SK-N-MC (cell line): Measurements from ENCODE around the gene MPRIP.

Experiments
- DNase-seq: peaks from one replicate; pipeline ENCODE4 v3.0.0-alpha.2; 2011; ENCODE audit warnings: low read depth, low spot score
- H3K27ac ChIP-seq: fragments of 200-600 bp; sonication (generic); 2 replicates; pipeline ENCODE4 v1.5.1; 2016; ENCODE audit warnings: mixed run types
- H3K36me3 ChIP-seq: fragments of 200-600 bp; sonication (generic); 2 replicates; pipeline ENCODE4 v1.6.1; 2017; ENCODE audit warnings: antibody characterized with exemption, low read length, mixed read lengths; ENCODE audit not compliant: insufficient read depth
- H3K4me3 ChIP-seq: fragments of 200-600 bp; sonication (generic); 2 replicates; pipeline ENCODE4 v1.5.1; 2016
- H3K9ac ChIP-seq: fragments of 200-600 bp; sonication (generic); 2 replicates; pipeline ENCODE4 v1.8.0; 2017; ENCODE audit warnings: mixed run types, mixed read lengths; ENCODE audit not compliant: insufficient read length
- H3K9me3 ChIP-seq: fragments of 200-600 bp; sonication (generic); 2 replicates; pipeline ENCODE4 v1.6.1; 2017; ENCODE audit warnings: low read depth, mild to moderate bottlenecking, antibody characterized with exemption, low read length, moderate library complexity, mixed read lengths
- EZH2 ChIP-seq: fragments of 200-600 bp; sonication (generic); IDR thresholded peaks from one replicate; pipeline ENCODE4 v1.6.1; 2017; ENCODE audit warnings: antibody characterized with exemption
- FOXP2 ChIP-seq: optimal IDR thresholded peaks from 2 replicates; pipeline ENCODE3; 2011; ENCODE audit warnings: mild to moderate bottlenecking, moderate library complexity; ENCODE audit not compliant: insufficient read depth; ENCODE audit errors: extremely low read length, control extremely low read depth
- POLR2AphosphoS5 ChIP-seq: IDR thresholded peaks from 2 replicates; pipeline ENCODE4 v1.6.1; 2012; ENCODE audit warnings: mild to moderate bottlenecking, low read depth, low read length, borderline replicate concordance

MPRIP gene

DNA sequence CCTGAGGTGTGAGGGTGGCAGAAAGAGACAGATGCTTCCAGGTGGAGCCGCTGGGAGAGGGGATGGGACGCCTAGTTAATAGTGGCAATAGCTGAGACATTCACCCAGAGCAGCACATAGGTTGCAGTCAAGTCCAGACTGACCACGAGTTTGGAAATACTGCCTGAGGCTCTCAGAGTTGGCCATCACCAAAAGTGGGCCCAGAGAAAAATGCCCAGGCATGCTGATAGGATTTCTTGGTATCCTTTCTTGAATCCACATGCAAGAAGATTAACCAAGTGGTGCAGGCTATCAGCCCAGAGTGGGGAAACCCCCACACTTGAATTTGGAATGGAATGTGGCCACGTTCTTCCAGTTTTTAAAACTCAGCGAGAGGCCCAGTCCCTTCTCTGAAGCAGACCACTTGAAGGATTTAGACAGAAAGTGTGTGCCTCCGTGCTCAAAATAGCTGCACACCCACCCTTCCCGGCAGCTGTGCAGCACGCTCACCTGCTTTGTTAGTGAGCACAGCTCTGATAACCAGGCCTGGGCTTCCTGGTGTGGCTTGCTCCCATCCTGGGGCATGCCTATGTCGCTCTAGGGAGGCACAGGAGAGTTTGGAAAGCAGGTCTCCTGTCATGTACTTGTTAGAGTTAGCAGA is 128.2 kb downstream of the MPRIP start:
- H3K9me3 ChIP-seq = no peaks in the 10 kb centered on the region
- no peak overlapping the region for H3K27ac ChIP-seq
- no peak overlapping the region for H3K9ac ChIP-seq
- H3K4me3 ChIP-seq = no peak overlapping the region
- TF ChIP-seq FOXP2 = no peak
- no peak for TF ChIP-seq POLR2AphosphoS5
- TF ChIP-seq EZH2 = no peak
- H3K36me3 ChIP-seq = peaks cover 9% of the 10 kb centered on the region; the same call in 1 of the 2 replicates
- DNase-seq = no peak

- no peak overlapping the region for H3K9ac ChIP-seq
- H3K36me3 ChIP-seq = peaks cover 7% of the 10 kb centered on the region; the same call in 1 of the 2 replicates
These were observed 128.9 kb downstream of the MPRIP start for GRCh38 chr17:17171186-17171585.

GRCh38 chr17:17172001-17172939 is 130.0 kb downstream of the MPRIP start:
- no peak for TF ChIP-seq EZH2
- no peak for TF ChIP-seq POLR2AphosphoS5
- TF ChIP-seq FOXP2 = no peak
- no peak for DNase-seq
- no peaks in the 10 kb centered on the region for H3K9me3 ChIP-seq
- H3K9ac ChIP-seq = no peak overlapping the region
- no peak overlapping the region for H3K27ac ChIP-seq
- H3K4me3 ChIP-seq = no peak overlapping the region
- peaks cover 15% of the 10 kb centered on the region; the same call in 1 of the 2 replicates for H3K36me3 ChIP-seq

More at GRCh38 chr17:17171186-17171585, 128.9 kb downstream of the MPRIP start:
- DNase-seq = no peak
- Histone ChIP-seq H3K4me3 (no peak overlapping the region), H3K9me3 (no peaks in the 10 kb centered on the region), H3K27ac (no peak overlapping the region)
- TF ChIP-seq POLR2AphosphoS5 = no peak
- TF ChIP-seq FOXP2 = no peak
- TF ChIP-seq EZH2 = no peak

- no peak overlapping the region for H3K4me3 ChIP-seq
- no peak overlapping the region for H3K9ac ChIP-seq
- H3K27ac ChIP-seq = no peak overlapping the region
- H3K9me3 ChIP-seq = no peaks in the 10 kb centered on the region
- H3K36me3 ChIP-seq = peaks cover 18% of the 10 kb centered on the region; the same call in 1 of the 2 replicates
- no peak for DNase-seq
- TF ChIP-seq FOXP2 (no peak), EZH2 (no peak), POLR2AphosphoS5 (no peak)
These were observed 130.7 kb downstream of the MPRIP start for GRCh38 chr17:17172990-17173389.

DNA sequence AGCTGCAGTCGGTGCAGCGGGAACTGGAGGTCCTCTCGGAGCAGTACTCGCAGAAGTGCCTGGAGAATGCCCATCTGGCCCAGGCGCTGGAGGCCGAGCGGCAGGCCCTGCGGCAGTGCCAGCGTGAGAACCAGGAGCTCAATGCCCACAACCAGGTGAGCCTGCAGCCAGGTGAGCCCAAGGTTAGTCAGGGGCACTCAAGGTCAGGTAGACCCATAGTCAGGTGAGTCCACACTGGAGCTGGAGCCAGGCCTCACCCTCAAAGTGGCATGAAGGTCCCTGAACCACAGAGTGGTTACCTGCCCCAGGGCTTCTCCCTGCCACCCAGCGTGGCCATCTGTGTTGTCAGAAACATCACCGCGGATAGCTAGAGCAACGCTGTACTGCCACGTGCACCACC is 131.7 kb downstream of the MPRIP start:
- no peak for TF ChIP-seq FOXP2
- no peak for TF ChIP-seq POLR2AphosphoS5
- no peak for TF ChIP-seq EZH2
- no peak overlapping the region for H3K4me3 ChIP-seq
- H3K36me3 ChIP-seq = peaks cover 21% of the 10 kb centered on the region; the same call in 1 of the 2 replicates
- no peak overlapping the region for H3K27ac ChIP-seq
- H3K9me3 ChIP-seq = no peaks in the 10 kb centered on the region
- no peak for DNase-seq
- no peak overlapping the region for H3K9ac ChIP-seq

DNA sequence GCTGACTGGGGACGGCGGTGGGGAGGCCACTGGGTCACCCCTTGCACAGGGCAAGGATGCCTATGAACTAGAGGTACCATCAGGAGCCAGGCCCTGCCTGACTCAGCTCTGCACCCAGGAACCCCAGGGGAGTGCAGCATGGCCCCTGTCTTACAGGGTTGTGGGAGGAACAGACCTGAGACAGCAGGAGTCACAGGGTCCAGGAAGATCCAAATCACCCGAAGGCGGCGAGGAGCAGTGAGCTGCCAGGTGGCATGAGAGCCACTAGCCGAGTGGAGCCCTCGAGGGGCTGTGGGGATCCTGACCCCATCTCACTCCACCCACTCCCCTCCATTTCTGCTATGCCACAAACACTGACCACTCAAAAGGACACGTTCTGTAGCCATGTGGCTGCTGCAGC is 133.1 kb downstream of the MPRIP start:
- Histone ChIP-seq H3K9ac (no peak overlapping the region), H3K27ac (no peak overlapping the region), H3K4me3 (no peak overlapping the region), H3K36me3 (peaks cover 23% of the 10 kb centered on the region; the same call in 1 of the 2 replicates), H3K9me3 (no peaks in the 10 kb centered on the region)
- TF ChIP-seq EZH2 (no peak), FOXP2 (no peak), POLR2AphosphoS5 (no peak)
- DNase-seq = no peak

DNA sequence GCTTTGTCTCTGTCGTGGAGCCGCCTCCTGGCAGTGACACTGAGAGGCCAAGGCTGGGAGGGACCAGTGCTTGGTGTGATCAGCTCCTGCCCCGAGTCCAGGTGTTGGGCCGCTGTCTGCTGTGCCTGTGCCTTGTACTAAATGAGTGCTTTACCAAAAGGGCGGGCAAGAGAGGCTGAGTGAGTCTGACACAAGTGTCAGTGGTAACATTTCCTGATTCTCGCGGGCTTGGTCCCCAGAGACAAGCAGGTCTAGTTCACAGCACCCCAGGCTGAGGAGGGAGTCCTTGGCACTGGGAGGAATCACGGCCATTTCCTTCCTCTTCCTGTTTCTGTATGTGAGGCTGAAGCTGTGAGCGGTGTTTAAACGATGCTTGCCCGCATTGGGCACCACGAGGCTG is 133.7 kb downstream of the MPRIP start:
- DNase-seq = no peak
- Histone ChIP-seq H3K9ac (no peak overlapping the region), H3K27ac (no peak overlapping the region), H3K36me3 (peaks cover 27% of the 10 kb centered on the region; the same call in 1 of the 2 replicates), H3K4me3 (no peak overlapping the region), H3K9me3 (no peaks in the 10 kb centered on the region)
- TF ChIP-seq FOXP2 (no peak), POLR2AphosphoS5 (no peak), EZH2 (no peak)

GRCh38 chr17:17176341-17176740 is 134.1 kb downstream of the MPRIP start:
- TF ChIP-seq POLR2AphosphoS5 (no peak), EZH2 (no peak), FOXP2 (no peak)
- Histone ChIP-seq H3K9me3 (no peaks in the 10 kb centered on the region), H3K27ac (no peak overlapping the region), H3K9ac (no peak overlapping the region), H3K4me3 (no peak overlapping the region), H3K36me3 (peaks cover 27% of the 10 kb centered on the region; the same call in 1 of the 2 replicates)
- DNase-seq = no peak

GRCh38 chr17:17177176-17177575 is 134.9 kb downstream of the MPRIP start:
- no peak overlapping the region for H3K9ac ChIP-seq
- no peak overlapping the region for H3K4me3 ChIP-seq
- no peak overlapping the region for H3K27ac ChIP-seq
- H3K36me3 ChIP-seq = peaks cover 27% of the 10 kb centered on the region; the same call in 1 of the 2 replicates
- DNase-seq = no peak
- TF ChIP-seq EZH2 = no peak
- TF ChIP-seq POLR2AphosphoS5 = no peak
- no peak for TF ChIP-seq FOXP2
- H3K9me3 ChIP-seq = no peaks in the 10 kb centered on the region
